Gastrocnemius medialis (tissue), 4 donors: Measurements from ENCODE around the gene INS.

Experiments
- CTCF ChIP-seq, 5 experiments: fragments of 450-650 bp in 3 of 5; fragments of 200-600 bp in 2 of 5; sonication (generic) in 2 of 5; IDR thresholded peaks in 4 of 5; conservative IDR thresholded peaks in 1 of 5; 1 replicate in 4 of 5; 2 replicates in 1 of 5; pipeline ENCODE4 v1.5.1; 2016 to 2019; ENCODE audit warnings: antibody characterized with exemption in 5 of 5, mild to moderate bottlenecking in 3 of 5, moderate library complexity in 3 of 5
- POLR2A ChIP-seq, 2 donors: fragments of 450-650 bp; IDR thresholded peaks; one replicate each; pipeline ENCODE4 v1.6.1; 2017; ENCODE audit warnings: antibody characterized with exemption in 2 of 2, mild to moderate bottlenecking in 2 of 2, moderate library complexity in 2 of 2

- no peak for TF ChIP-seq CTCF (IDR thresholded peaks at IDR 0.05 in 4 of 5, conservative IDR thresholded peaks at IDR 0.05 in 1 of 5)
- TF ChIP-seq POLR2A (IDR thresholded peaks at IDR 0.05) = no peak
These were observed 21.1 kb upstream of the INS start for GRCh38 chr11:2182075-2182474.
